ENCODE data around the gene NELFB. TPM values are rescaled to one million over a fixed set of nuclear protein-coding genes. Genes with fewer than 3 reads are reported as not detected.
A peak's percentile ranks its signal among the peaks of the same experiment; 100 is the strongest.

Gene NELFB
- total and polyA plus RNA-seq, 3 donors from 2014 or later: 55.0 to 76.7 (median 60.9) TPM

DNA sequence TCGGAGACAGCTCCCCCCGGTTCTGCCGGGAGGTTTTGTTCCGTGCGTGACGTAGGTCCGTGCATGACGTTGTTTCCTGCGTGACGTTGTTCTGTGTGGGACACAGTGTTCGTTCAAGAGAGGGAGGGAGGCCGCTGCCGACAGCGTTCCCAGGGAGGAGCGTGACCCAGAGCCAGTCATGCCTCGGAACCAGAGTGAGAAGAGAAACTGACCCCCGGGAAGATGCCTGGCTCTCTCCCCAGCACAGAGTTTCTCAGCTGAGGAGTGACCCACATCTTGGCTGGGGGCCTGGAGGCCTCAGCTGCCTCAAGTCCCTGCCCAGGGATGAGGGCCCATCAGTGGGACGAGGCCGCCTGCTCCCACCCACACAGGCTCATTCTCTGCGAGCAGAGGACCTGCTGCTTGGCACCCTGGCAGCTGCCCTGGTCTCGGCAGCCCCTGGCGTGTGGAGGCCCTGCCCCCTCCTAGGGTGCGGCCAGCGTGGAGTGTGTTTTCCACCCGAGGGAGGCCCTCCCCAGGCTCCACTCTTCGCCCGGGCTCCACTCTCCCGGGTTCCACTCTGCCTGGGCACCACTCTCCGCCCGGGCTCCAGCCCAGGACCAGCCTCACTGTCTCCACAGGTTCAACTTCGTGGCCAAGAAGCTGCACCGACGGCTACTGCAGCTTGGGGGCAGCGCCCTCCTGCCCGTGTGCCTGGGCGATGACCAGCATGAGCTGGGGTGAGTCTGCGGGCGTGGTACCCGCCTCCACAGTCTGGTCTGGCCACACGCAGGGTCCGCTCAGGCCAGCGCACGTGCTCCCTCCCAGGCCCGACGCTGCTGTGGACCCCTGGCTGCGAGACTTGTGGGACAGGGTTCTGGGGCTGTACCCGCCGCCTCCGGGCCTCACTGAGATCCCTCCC lies 41.7 kb upstream of the NELFB start:
- intact Hi-C loops (cut with DNase I; ENCODE audit: low total_unique reads): no loop called here
- no peaks in the 10 kb centered on the region for H3K27me3 ChIP-seq
- H3K27ac ChIP-seq: no peak overlapping the region
- H3K4me3 ChIP-seq: no peak overlapping the region
- no peak for DNase-seq
- H3K4me1 ChIP-seq: peaks cover 9% of the 10 kb centered on the region
- H3K36me3 ChIP-seq (ENCODE audit: low read depth, missing control alignments): no peaks in the 10 kb centered on the region
- WGBS, 2 donors: 90 to 94% methylated on average over 21 to 32 of the region's 49 CpGs
- H3K9me3 ChIP-seq: no peaks in the 10 kb centered on the region
- TF ChIP-seq, protein P1, sequence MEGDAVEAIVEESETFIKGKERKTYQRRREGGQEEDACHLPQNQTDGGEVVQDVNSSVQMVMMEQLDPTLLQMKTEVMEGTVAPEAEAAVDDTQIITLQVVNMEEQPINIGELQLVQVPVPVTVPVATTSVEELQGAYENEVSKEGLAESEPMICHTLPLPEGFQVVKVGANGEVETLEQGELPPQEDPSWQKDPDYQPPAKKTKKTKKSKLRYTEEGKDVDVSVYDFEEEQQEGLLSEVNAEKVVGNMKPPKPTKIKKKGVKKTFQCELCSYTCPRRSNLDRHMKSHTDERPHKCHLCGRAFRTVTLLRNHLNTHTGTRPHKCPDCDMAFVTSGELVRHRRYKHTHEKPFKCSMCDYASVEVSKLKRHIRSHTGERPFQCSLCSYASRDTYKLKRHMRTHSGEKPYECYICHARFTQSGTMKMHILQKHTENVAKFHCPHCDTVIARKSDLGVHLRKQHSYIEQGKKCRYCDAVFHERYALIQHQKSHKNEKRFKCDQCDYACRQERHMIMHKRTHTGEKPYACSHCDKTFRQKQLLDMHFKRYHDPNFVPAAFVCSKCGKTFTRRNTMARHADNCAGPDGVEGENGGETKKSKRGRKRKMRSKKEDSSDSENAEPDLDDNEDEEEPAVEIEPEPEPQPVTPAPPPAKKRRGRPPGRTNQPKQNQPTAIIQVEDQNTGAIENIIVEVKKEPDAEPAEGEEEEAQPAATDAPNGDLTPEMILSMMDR (IDR thresholded peaks at IDR 0.05): no peak
- no peak for TF ChIP-seq POLR2A (IDR thresholded peaks at IDR 0.05)

- peaks cover 14% of the 10 kb centered on the region for H3K4me1 ChIP-seq
- no peak for DNase-seq
- TF ChIP-seq, protein P1 (IDR thresholded peaks at IDR 0.05): no peak
- no peak for TF ChIP-seq POLR2A (IDR thresholded peaks at IDR 0.05)
- H3K27me3 ChIP-seq: no peaks in the 10 kb centered on the region
- intact Hi-C loops (cut with DNase I; ENCODE audit: low total_unique reads): no loop called here
- H3K9me3 ChIP-seq: no peaks in the 10 kb centered on the region
- 76 to 86% methylated on average over 10 to 19 of the region's 19 CpGs for WGBS, 2 donors
- H3K4me3 ChIP-seq: no peak overlapping the region
- H3K36me3 ChIP-seq (ENCODE audit: low read depth, missing control alignments): no peaks in the 10 kb centered on the region
- no peak overlapping the region for H3K27ac ChIP-seq
Observed at GRCh38 chr9:137214620-137215019, 40.5 kb upstream of the NELFB start.

DNA sequence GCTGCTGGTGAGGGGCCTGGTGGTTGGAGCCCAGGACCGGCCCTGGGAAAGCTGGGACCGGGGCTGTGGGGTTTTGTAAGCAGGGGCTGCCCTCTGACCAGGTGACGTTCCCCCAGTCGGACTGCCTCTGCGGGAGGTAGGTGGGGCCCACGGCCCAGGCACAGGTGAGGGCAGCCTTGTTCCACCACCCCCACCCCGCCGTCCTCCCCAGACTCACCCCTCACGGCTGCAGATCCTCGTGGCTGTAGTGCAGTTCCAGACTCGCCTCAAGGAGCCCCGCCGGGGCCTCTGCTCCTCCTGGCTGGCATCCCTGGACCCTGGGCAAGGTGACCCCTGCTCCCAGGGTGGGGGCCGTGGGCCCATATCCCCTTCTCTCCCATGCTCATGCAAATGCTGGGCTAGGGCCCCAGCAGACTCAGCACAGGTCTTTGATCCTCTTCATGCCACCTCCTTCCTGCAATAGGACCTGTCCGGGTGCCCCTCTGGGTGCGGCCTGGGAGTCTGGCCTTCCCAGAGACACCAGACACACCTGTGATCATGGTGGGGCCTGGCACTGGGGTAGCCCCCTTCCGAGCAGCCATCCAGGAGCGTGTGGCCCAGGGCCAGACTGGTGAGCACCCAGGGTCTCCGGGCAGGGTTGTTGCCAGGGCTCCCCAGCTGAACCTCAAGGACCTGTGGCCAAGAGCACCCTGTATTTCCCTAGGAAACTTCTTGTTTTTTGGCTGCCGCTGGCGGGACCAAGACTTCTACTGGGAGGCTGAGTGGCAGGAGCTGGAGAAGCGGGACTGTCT lies 39.7 kb upstream of the NELFB start:
- no peak for DNase-seq
- H3K4me1 ChIP-seq: peaks cover 14% of the 10 kb centered on the region
- no peaks in the 10 kb centered on the region for H3K9me3 ChIP-seq
- 92 to 95% methylated on average over 11 to 20 of the region's 22 CpGs for WGBS, 2 donors
- no peaks in the 10 kb centered on the region for H3K36me3 ChIP-seq (ENCODE audit: low read depth, missing control alignments)
- intact Hi-C loops (cut with DNase I; ENCODE audit: low total_unique reads): no loop called here
- no peaks in the 10 kb centered on the region for H3K27me3 ChIP-seq
- TF ChIP-seq POLR2A (IDR thresholded peaks at IDR 0.05): no peak
- TF ChIP-seq, protein P1 (IDR thresholded peaks at IDR 0.05): no peak
- H3K27ac ChIP-seq: no peak overlapping the region
- H3K4me3 ChIP-seq: no peak overlapping the region

GRCh38 chr9:137216188-137216965 lies 38.8 kb upstream of the NELFB start:
- intact Hi-C loops (cut with DNase I; ENCODE audit: low total_unique reads): no loop called here
- DNase-seq: peak; percentile 87
- no peak for TF ChIP-seq POLR2A (IDR thresholded peaks at IDR 0.05)
- TF ChIP-seq, protein P1 (IDR thresholded peaks at IDR 0.05): no peak
- peaks cover 16% of the 10 kb centered on the region for H3K4me1 ChIP-seq
- H3K9me3 ChIP-seq: no peaks in the 10 kb centered on the region
- no peak overlapping the region for H3K27ac ChIP-seq
- no peak overlapping the region for H3K4me3 ChIP-seq
- no peaks in the 10 kb centered on the region for H3K36me3 ChIP-seq (ENCODE audit: low read depth, missing control alignments)
- H3K27me3 ChIP-seq: no peaks in the 10 kb centered on the region
- 68 to 90% methylated on average over 2 to 30 of the region's 30 CpGs for WGBS, 2 donors

Measured in testis (tissue), 3 donors.